HepG2 (cell line): Measurements from ENCODE around the gene P4HB. TPM values are rescaled to one million over a fixed set of nuclear protein-coding genes. Genes with fewer than 3 reads are reported as not detected.
A peak's percentile ranks its signal among the peaks of the same experiment; 100 is the strongest.

Source experiments
- ARID4A ChIP-seq: sonication (generic); formaldehyde crosslinking; IDR thresholded peaks from 2 replicates; pipeline ENCODE4 v1.5.0; 2020; ENCODE audit warnings: mild to moderate bottlenecking, missing genetic modification reagents, borderline replicate concordance
- CBX2 ChIP-seq, 2 experiments: fragments of 200-600 bp in 1 of 2; sonication (generic); formaldehyde crosslinking in 1 of 2; IDR thresholded peaks; 2 replicates each; pipeline versions ENCODE4 v1.7.0 to v1.8.1; 2018 to 2022; ENCODE audit warnings: low read depth in 2 of 2, low read length in 1 of 2, mild to moderate bottlenecking in 1 of 2, missing genetic modification reagents in 1 of 2
- ETV6 ChIP-seq: sonication (generic); formaldehyde crosslinking; conservative IDR thresholded peaks from 2 replicates; pipeline ENCODE4 v1.4.0; 2020; ENCODE audit warnings: missing genetic modification reagents
- GPN1 ChIP-seq: sonication (generic); formaldehyde crosslinking; IDR thresholded peaks from 2 replicates; pipeline ENCODE4 v1.5.1; 2020; ENCODE audit warnings: missing genetic modification reagents, borderline replicate concordance
- IKZF1 ChIP-seq: fragments of 450-650 bp; IDR thresholded peaks from 2 replicates; pipeline ENCODE4 v1.7.1; 2016
- MEIS2 ChIP-seq: sonication (generic); formaldehyde crosslinking; IDR thresholded peaks from 2 replicates; pipeline ENCODE4 v1.9.0; 2021; ENCODE audit warnings: mild to moderate bottlenecking, missing genetic modification reagents
- NFE2L1 ChIP-seq: sonication (generic); formaldehyde crosslinking; IDR thresholded peaks from 2 replicates; pipeline ENCODE4 v1.4.0; 2020; ENCODE audit warnings: missing genetic modification reagents, mild to moderate bottlenecking, borderline replicate concordance
- NFYC ChIP-seq: IDR thresholded peaks from 2 replicates; pipeline ENCODE4 v1.6.1; 2016; ENCODE audit warnings: missing genetic modification reagents, missing compliant biosample characterization
- PREB ChIP-seq: sonication (generic); formaldehyde crosslinking; IDR thresholded peaks from 2 replicates; pipeline ENCODE4 v1.4.0; 2020; ENCODE audit warnings: missing genetic modification reagents
- SMC3 ChIP-seq: IDR thresholded peaks from 2 replicates; pipeline ENCODE4 v1.6.1; 2011; ENCODE audit warnings: low read length, improper control_type of control experiment
- WIZ ChIP-seq: sonication (generic); formaldehyde crosslinking; IDR thresholded peaks from 2 replicates; pipeline ENCODE4 v1.5.1; 2020; ENCODE audit warnings: mild to moderate bottlenecking, missing genetic modification reagents
- ZFP1 ChIP-seq: IDR thresholded peaks from 2 replicates; pipeline ENCODE4 v1.6.1; 2016
- ZMYM3 ChIP-seq: sonication (generic); formaldehyde crosslinking; IDR thresholded peaks from 2 replicates; pipeline ENCODE4 v1.5.1; 2020; ENCODE audit warnings: mild to moderate bottlenecking, missing genetic modification reagents
- ZNF101 ChIP-seq: sonication (generic); formaldehyde crosslinking; IDR thresholded peaks from 2 replicates; pipeline ENCODE4 v1.4.0; 2020; ENCODE audit warnings: mild to moderate bottlenecking, low read depth, missing genetic modification reagents, borderline replicate concordance
- ZNF264 ChIP-seq: sonication (generic); formaldehyde crosslinking; IDR thresholded peaks from 2 replicates; pipeline ENCODE4 v1.4.0; 2020; ENCODE audit warnings: missing genetic modification reagents
- ZNF329 ChIP-seq: sonication (generic); formaldehyde crosslinking; IDR thresholded peaks from 2 replicates; pipeline ENCODE4 v1.9.0; 2021; ENCODE audit warnings: low read depth, mild to moderate bottlenecking, missing genetic modification reagents
- ZNF552 ChIP-seq: sonication (generic); formaldehyde crosslinking; IDR thresholded peaks from 2 replicates; pipeline ENCODE4 v1.9.0; 2022; ENCODE audit warnings: missing genetic modification reagents, mild to moderate bottlenecking, borderline replicate concordance
- ZNF569 ChIP-seq: sonication (generic); formaldehyde crosslinking; IDR thresholded peaks from 2 replicates; pipeline ENCODE4 v1.5.0; 2020; ENCODE audit warnings: mild to moderate bottlenecking, missing genetic modification reagents, moderate library complexity, borderline replicate concordance
- ZNF703 ChIP-seq: sonication (generic); formaldehyde crosslinking; IDR thresholded peaks from 2 replicates; pipeline ENCODE4 v1.5.1; 2020; ENCODE audit warnings: missing genetic modification reagents, mild to moderate bottlenecking, moderate library complexity, borderline replicate concordance
- ZNF839 ChIP-seq: sonication (generic); formaldehyde crosslinking; IDR thresholded peaks from 2 replicates; pipeline ENCODE4 v1.4.0; 2020; ENCODE audit warnings: missing genetic modification reagents, mild to moderate bottlenecking, borderline replicate concordance
- ZSCAN20 ChIP-seq: sonication (generic); formaldehyde crosslinking; IDR thresholded peaks from 2 replicates; pipeline ENCODE4 v1.4.0; 2020; ENCODE audit warnings: missing genetic modification reagents, mild to moderate bottlenecking, borderline replicate concordance
- polyA plus RNA-seq, 8 experiments: library from polyadenylated mRNA; depleted of rRNA in 3 of 8; stranded (reverse) in 7 of 8; unstranded in 1 of 8; fragments of >200 nt; fragmentation: Illumina TruSeq in 4 of 8; extraction: Trizol in 4 of 8; gene quantifications; 2 replicates each; pipeline versions ENCODE4 v1.2.1 to v1.2.3, GENCODE V29; 2011 to 2016; ENCODE audit warnings: low read depth in 4 of 8, missing spikeins in 1 of 8, mixed read lengths in 1 of 8; ENCODE audit not compliant: insufficient read depth in 1 of 8
- total RNA-seq, 5 experiments: library from RNA; depleted of rRNA; stranded (reverse); fragments of >200 nt; fragmentation: Illumina TruSeq; extraction: Trizol; gene quantifications; 2 replicates each; pipeline ENCODE4 v1.2.3, GENCODE V29; 2016; ENCODE audit warnings: low read depth in 1 of 5
- TF ChIP-seq, protein P1 (sequence below): sonication (generic); formaldehyde crosslinking; IDR thresholded peaks from 2 replicates; pipeline ENCODE4 v1.4.0; 2020; ENCODE audit warnings: missing genetic modification reagents
- TF ChIP-seq, protein P2 (sequence below): sonication (generic); formaldehyde crosslinking; IDR thresholded peaks from 2 replicates; pipeline ENCODE4 v1.4.0; 2020; ENCODE audit warnings: missing genetic modification reagents

P4HB gene
- total and polyA plus RNA-seq, 2 of the 13 experiments (the other 11 are each of a cell fraction or from before 2014, with no cell fraction given): 185 to 782 TPM

DNA sequence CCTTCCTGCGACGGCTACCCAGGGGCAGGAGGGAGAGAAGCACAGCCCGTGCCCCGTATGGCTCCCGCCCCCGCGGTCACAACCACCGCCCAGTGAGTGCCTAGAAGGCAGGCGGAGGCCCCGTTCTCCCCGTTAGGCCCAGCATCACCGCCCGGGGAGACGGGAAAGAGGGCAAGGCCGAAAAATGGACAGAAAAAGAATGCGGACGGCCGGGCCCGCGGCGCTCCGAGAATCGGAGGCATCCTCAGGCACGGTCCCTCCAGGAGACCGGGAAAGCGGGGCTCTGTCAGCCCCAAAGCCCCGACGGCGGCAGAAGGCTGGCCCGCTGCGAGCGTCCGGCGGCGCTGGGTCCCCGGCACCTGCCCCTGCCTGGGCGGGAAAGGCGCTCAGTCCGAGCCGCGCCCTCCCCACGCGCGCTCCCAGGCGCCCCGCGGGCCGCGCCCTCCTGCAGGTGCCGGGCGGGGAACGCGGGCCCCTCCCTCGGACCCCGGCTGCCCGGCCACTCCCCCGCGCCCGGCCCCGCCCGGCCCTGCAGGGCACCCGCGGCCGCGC is 27.7 kb downstream of the P4HB start (continued):
- 0 out of 2 replicates have a peak, but pooled peaks have one; percentile 1 for TF ChIP-seq ARID4A (CRISPR knock-in tag)
- peak; percentile 9; the same call in 1 of the 2 replicates for TF ChIP-seq ZNF839 (CRISPR knock-in tag)
- TF ChIP-seq ZNF264: 0 out of 2 replicates have a peak, but pooled peaks have one; percentile 28
- TF ChIP-seq, protein P1, sequence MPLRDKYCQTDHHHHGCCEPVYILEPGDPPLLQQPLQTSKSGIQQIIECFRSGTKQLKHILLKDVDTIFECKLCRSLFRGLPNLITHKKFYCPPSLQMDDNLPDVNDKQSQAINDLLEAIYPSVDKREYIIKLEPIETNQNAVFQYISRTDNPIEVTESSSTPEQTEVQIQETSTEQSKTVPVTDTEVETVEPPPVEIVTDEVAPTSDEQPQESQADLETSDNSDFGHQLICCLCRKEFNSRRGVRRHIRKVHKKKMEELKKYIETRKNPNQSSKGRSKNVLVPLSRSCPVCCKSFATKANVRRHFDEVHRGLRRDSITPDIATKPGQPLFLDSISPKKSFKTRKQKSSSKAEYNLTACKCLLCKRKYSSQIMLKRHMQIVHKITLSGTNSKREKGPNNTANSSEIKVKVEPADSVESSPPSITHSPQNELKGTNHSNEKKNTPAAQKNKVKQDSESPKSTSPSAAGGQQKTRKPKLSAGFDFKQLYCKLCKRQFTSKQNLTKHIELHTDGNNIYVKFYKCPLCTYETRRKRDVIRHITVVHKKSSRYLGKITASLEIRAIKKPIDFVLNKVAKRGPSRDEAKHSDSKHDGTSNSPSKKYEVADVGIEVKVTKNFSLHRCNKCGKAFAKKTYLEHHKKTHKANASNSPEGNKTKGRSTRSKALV (CRISPR knock-in tag): no peak
- no peak for TF ChIP-seq ZNF101
- TF ChIP-seq ZMYM3: no peak
- TF ChIP-seq IKZF1: no peak
- no peak for TF ChIP-seq WIZ (CRISPR knock-in tag)
- 0 out of 2 replicates have a peak, but pooled peaks have one; percentile 72 for TF ChIP-seq NFE2L1
- TF ChIP-seq ETV6: no peak
- no peak for TF ChIP-seq ZNF569 (CRISPR knock-in tag)
- TF ChIP-seq CBX2 (IDR thresholded peaks at IDR 0.05; ENCODE audit: low read depth, low read length): no peak
- no peak for TF ChIP-seq CBX2 (CRISPR knock-in tag; IDR thresholded peaks at IDR 0.05; ENCODE audit: low read depth)
- 0 out of 2 replicates have a peak, but pooled peaks have one; percentile 56 for TF ChIP-seq PREB (CRISPR knock-in tag)
- TF ChIP-seq ZFP1 (CRISPR knock-in tag): no peak
- 0 out of 2 replicates have a peak, but pooled peaks have one; percentile 23 for TF ChIP-seq ZNF329 (CRISPR knock-in tag)
- TF ChIP-seq ZNF703 (CRISPR knock-in tag): no peak
- TF ChIP-seq NFYC (CRISPR knock-in tag): no peak
- TF ChIP-seq GPN1 (CRISPR knock-in tag): no peak
- no peak for TF ChIP-seq ZNF552 (CRISPR knock-in tag)
- no peak for TF ChIP-seq MEIS2 (CRISPR knock-in tag)
- TF ChIP-seq, protein P2, sequence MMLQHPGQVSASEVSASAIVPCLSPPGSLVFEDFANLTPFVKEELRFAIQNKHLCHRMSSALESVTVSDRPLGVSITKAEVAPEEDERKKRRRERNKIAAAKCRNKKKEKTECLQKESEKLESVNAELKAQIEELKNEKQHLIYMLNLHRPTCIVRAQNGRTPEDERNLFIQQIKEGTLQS (CRISPR knock-in tag): no peak; the same call in 1 of the 2 replicates
- no peak for TF ChIP-seq SMC3
- peak; percentile 68; the same call in 1 of the 2 replicates for TF ChIP-seq ZSCAN20 (CRISPR knock-in tag)
